ENCODE data around the gene SNCA.

DNA sequence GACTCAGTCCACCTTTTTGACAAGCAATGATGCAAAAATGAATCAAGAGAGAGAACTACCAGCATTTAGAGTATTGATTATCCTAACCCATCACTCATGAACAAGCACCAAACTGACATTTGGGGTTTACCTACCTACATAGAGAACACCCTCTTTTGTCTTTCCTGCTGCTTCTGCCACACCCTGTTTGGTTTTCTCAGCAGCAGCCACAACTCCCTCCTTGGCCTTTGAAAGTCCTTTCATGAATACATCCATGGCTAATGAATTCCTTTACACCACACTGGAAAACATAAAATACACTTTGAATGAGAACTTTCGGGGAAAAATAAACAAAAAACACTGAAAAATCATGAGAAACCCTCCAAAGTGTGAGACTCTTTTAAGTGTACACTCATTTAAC is 1.5 kb downstream of the SNCA start:
- TF ChIP-seq, protein P1, sequence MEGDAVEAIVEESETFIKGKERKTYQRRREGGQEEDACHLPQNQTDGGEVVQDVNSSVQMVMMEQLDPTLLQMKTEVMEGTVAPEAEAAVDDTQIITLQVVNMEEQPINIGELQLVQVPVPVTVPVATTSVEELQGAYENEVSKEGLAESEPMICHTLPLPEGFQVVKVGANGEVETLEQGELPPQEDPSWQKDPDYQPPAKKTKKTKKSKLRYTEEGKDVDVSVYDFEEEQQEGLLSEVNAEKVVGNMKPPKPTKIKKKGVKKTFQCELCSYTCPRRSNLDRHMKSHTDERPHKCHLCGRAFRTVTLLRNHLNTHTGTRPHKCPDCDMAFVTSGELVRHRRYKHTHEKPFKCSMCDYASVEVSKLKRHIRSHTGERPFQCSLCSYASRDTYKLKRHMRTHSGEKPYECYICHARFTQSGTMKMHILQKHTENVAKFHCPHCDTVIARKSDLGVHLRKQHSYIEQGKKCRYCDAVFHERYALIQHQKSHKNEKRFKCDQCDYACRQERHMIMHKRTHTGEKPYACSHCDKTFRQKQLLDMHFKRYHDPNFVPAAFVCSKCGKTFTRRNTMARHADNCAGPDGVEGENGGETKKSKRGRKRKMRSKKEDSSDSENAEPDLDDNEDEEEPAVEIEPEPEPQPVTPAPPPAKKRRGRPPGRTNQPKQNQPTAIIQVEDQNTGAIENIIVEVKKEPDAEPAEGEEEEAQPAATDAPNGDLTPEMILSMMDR (IDR thresholded peaks at IDR 0.05; ENCODE audit: low read depth, low read length), result no peak
- TF ChIP-seq, protein P2, sequence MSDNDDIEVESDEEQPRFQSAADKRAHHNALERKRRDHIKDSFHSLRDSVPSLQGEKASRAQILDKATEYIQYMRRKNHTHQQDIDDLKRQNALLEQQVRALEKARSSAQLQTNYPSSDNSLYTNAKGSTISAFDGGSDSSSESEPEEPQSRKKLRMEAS (IDR thresholded peaks at IDR 0.05; ENCODE audit: low read depth, low read length), result no peak
- TF ChIP-seq POLR2A (IDR thresholded peaks at IDR 0.05; ENCODE audit: extremely low read depth, insufficient read length) (no peak), MYC (IDR thresholded peaks at IDR 0.05; ENCODE audit: low read depth, low read length) (no peak)

All from NB4 (cell line).